SK-N-DZ (cell line): ENCODE measurements around the gene SYNPO.

Experiments
- DNase-seq: peaks from one replicate; pipeline ENCODE4 v3.0.0-alpha.2; 2015; ENCODE audit warnings: low spot score

The SYNPO gene

GRCh38 chr5:150625164-150625535 is 15.3 kb upstream of the SYNPO start:
- no peak for DNase-seq

GRCh38 chr5:150625831-150626746 is 14.4 kb upstream of the SYNPO start:
- DNase-seq: no peak

- no peak for DNase-seq
These were observed 13.6 kb upstream of the SYNPO start for GRCh38 chr5:150626853-150627276.

GRCh38 chr5:150627731-150628545 is 12.5 kb upstream of the SYNPO start:
- DNase-seq: no peak

GRCh38 chr5:150628936-150629485 is 11.4 kb upstream of the SYNPO start:
- no peak for DNase-seq

GRCh38 chr5:150630016-150630415 is 10.4 kb upstream of the SYNPO start:
- no peak for DNase-seq

GRCh38 chr5:150630461-150631325 is 9.8 kb upstream of the SYNPO start:
- DNase-seq: no peak

- no peak for DNase-seq
These were observed 9.1 kb upstream of the SYNPO start for GRCh38 chr5:150631326-150631701.

GRCh38 chr5:150632305-150633160 is 7.9 kb upstream of the SYNPO start:
- no peak for DNase-seq

GRCh38 chr5:150633429-150633828 is 7.0 kb upstream of the SYNPO start:
- DNase-seq: no peak

- DNase-seq: no peak
These were observed 3.8 kb upstream of the SYNPO start for GRCh38 chr5:150636391-150637244.

- DNase-seq: no peak
These were observed 3.0 kb upstream of the SYNPO start for GRCh38 chr5:150637245-150638052.

- no peak for DNase-seq
These were observed 2.4 kb upstream of the SYNPO start for GRCh38 chr5:150638053-150638444.

- DNase-seq: no peak
These were observed 1.7 kb upstream of the SYNPO start for GRCh38 chr5:150638488-150639376.

GRCh38 chr5:150639377-150639692 is 1.1 kb upstream of the SYNPO start:
- no peak for DNase-seq

- no peak for DNase-seq
These were observed 709 bp upstream of the SYNPO start for GRCh38 chr5:150639751-150640150.

GRCh38 chr5:150641006-150641570 is 628 bp downstream of the SYNPO start:
- no peak for DNase-seq
